ENCODE results near the gene MLST8.
A peak's percentile ranks its signal among the peaks of the same experiment; 100 is the strongest.

The MLST8 gene

DNA sequence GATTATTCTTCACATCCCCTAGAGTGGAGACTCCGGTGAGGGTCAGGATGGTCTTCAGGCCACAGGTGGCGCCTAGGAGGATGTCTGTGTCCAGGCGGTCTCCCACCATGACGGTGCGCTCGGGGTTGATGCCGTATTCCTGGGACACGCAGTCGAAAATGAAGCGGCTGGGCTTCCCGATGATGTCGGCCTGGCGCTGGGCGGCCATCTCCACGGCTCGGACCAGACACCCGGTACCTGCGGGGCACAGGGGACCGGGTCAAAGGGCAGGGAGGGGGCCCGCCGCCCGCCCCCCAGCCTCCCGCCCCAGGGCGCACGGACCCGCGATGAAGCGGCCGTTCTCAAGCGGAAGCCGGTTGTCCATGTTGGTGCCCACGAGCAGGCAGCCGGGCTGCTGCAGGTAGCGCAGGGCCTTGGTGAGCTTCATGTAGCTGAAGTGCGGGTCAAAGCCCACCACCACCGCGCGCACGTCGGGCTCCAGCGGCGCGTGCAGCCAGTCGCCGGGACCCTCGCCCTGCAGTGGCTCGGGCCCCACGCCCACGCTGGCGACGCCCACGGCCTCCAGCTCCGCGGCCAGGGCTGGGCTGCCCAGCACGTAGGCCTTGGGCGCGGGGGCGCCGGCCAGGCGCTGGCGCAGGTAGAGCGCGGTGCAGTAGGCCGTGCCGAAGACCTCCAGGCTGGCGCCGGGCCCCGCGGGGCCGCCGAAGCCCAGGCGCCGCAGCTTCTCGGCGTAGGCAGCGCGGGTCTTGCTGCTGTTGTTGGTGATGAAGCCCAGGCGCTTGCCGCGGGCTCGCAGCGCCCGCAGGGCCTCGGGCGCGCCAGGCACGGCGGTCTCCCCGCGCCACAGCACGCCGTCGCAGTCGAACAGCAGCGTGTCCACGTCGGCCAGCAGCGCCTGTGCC lies 8.8 kb downstream of the MLST8 start:
- H2AFZ ChIP-seq (ENCODE audit: low read depth), result no peak overlapping the region
- H4K20me1 ChIP-seq (ENCODE audit: insufficient read depth), result no peaks in the 10 kb centered on the region
- TF ChIP-seq, protein P1, sequence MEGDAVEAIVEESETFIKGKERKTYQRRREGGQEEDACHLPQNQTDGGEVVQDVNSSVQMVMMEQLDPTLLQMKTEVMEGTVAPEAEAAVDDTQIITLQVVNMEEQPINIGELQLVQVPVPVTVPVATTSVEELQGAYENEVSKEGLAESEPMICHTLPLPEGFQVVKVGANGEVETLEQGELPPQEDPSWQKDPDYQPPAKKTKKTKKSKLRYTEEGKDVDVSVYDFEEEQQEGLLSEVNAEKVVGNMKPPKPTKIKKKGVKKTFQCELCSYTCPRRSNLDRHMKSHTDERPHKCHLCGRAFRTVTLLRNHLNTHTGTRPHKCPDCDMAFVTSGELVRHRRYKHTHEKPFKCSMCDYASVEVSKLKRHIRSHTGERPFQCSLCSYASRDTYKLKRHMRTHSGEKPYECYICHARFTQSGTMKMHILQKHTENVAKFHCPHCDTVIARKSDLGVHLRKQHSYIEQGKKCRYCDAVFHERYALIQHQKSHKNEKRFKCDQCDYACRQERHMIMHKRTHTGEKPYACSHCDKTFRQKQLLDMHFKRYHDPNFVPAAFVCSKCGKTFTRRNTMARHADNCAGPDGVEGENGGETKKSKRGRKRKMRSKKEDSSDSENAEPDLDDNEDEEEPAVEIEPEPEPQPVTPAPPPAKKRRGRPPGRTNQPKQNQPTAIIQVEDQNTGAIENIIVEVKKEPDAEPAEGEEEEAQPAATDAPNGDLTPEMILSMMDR (conservative IDR thresholded peaks at IDR 0.05; ENCODE audit: low read depth, low read length), result no peak
- H3K27ac ChIP-seq, result peak overlapping the region; percentile 44
- no peaks in the 10 kb centered on the region for H3K36me3 ChIP-seq (ENCODE audit: insufficient read depth)
- no peaks in the 10 kb centered on the region for H3K27me3 ChIP-seq (ENCODE audit: insufficient read depth, low read depth)
- peak overlapping the region; percentile 98 for H3K4me2 ChIP-seq
- peaks cover 14% of the 10 kb centered on the region for H3K4me1 ChIP-seq (ENCODE audit: low read depth, poor library complexity, severe bottlenecking)
- no peak overlapping the region for H3K4me3 ChIP-seq (IDR thresholded peaks at IDR 0.05; ENCODE audit: insufficient read depth, low read depth, low read length)
- peak overlapping the region; percentile 57; the same call in 1 of the 2 replicates for H3K9ac ChIP-seq
- peaks cover 15% of the 10 kb centered on the region for H3K79me2 ChIP-seq (ENCODE audit: insufficient read depth, low read depth)

GRCh38 chr16:2214719-2214968 lies 9.4 kb downstream of the MLST8 start, which contains the start of gene PGP:
TSS of gene PGP (minus strand) at chr16:2214840. CDS start at chr16:2214777, 63 bp downstream.
- peak within 1 kb of the TSS; percentile 79 for H3K27ac ChIP-seq
- peak within 1 kb of the TSS; percentile 83 for H3K9ac ChIP-seq
- peaks cover 14% of the 10 kb centered on the region for H3K4me1 ChIP-seq (ENCODE audit: low read depth, poor library complexity, severe bottlenecking)
- no peaks in the 10 kb centered on the region for H3K27me3 ChIP-seq (ENCODE audit: insufficient read depth, low read depth)
- H3K36me3 ChIP-seq (ENCODE audit: insufficient read depth), result no peaks in the 10 kb centered on the region
- TF ChIP-seq, protein P1 (conservative IDR thresholded peaks at IDR 0.05; ENCODE audit: low read depth, low read length), result no peak
- H3K4me2 ChIP-seq, result peak within 1 kb of the TSS; percentile 98
- no peak within 1 kb of the TSS for H3K4me3 ChIP-seq (IDR thresholded peaks at IDR 0.05; ENCODE audit: insufficient read depth, low read depth, low read length)
- no peaks in the 10 kb centered on the region for H4K20me1 ChIP-seq (ENCODE audit: insufficient read depth)
- H2AFZ ChIP-seq (ENCODE audit: low read depth), result peak within 1 kb of the TSS; percentile 74
- peaks cover 15% of the 10 kb centered on the region for H3K79me2 ChIP-seq (ENCODE audit: insufficient read depth, low read depth)

- H3K36me3 ChIP-seq (ENCODE audit: insufficient read depth), result no peaks in the 10 kb centered on the region
- no peak overlapping the region for H3K4me3 ChIP-seq (IDR thresholded peaks at IDR 0.05; ENCODE audit: insufficient read depth, low read depth, low read length)
- H4K20me1 ChIP-seq (ENCODE audit: insufficient read depth), result no peaks in the 10 kb centered on the region
- no peak overlapping the region for H3K27ac ChIP-seq
- no peaks in the 10 kb centered on the region for H3K27me3 ChIP-seq (ENCODE audit: insufficient read depth, low read depth)
- no peak overlapping the region for H3K9ac ChIP-seq
- no peak overlapping the region for H2AFZ ChIP-seq (ENCODE audit: low read depth)
- peaks cover 14% of the 10 kb centered on the region for H3K4me1 ChIP-seq (ENCODE audit: low read depth, poor library complexity, severe bottlenecking)
- TF ChIP-seq, protein P1 (conservative IDR thresholded peaks at IDR 0.05; ENCODE audit: low read depth, low read length), result no peak
- H3K79me2 ChIP-seq (ENCODE audit: insufficient read depth, low read depth), result peaks cover 15% of the 10 kb centered on the region
- no peak overlapping the region; the same call in 1 of the 2 replicates for H3K4me2 ChIP-seq
These were observed 11.1 kb downstream of the MLST8 start for GRCh38 chr16:2216330-2216729.

DNA sequence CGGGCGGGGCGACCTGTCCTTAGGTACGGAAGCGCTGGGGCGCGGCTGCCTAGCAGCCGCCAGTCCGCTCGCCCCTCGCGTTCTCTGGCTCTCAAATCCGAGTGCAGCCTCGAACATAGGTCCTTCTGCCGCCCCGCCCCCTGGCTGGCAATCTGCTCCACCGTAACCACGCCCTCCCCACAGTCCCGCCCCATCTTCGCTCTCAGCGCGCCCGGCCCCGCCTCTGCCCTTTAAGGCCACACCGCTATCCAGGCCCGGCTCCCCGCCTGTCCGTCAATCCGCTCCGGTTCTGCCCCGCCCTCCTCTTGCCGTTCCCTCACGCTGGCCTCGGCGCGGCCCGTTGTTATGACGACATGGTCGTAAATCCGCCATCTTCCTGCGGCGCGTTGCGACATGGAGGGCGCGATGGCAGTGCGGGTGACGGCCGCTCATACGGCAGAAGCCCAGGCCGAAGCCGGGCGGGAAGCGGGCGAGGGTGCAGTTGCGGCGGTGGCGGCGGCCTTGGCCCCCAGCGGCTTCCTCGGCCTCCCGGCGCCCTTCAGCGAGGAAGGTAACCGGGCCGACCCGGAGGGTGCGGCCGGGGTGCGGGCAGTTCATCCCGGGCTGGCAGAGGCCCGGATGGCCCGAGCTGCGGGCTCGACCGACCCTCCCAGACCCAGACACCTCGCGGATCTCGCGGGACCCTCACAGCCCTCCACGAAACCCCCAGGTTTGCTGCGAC lies 18.1 kb downstream of the MLST8 start, which contains the start of gene E4F1:
Gene E4F1, plus strand, starts transcription at position 371 of the 721 bp plus-strand sequence. Its CDS starts 23 bp downstream, at position 394.
- Histone ChIP-seq H4K20me1 (ENCODE audit: insufficient read depth) (no peaks in the 10 kb centered on the region), H3K4me1 (ENCODE audit: low read depth, poor library complexity, severe bottlenecking) (peaks cover 16% of the 10 kb centered on the region), H3K27ac (peak within 1 kb of the TSS; percentile 53), H3K27me3 (ENCODE audit: insufficient read depth, low read depth) (no peaks in the 10 kb centered on the region), H3K4me2 (peak within 1 kb of the TSS; percentile 99), H2AFZ (ENCODE audit: low read depth) (peak within 1 kb of the TSS; percentile 75), H3K9ac (peak within 1 kb of the TSS; percentile 88), H3K36me3 (ENCODE audit: insufficient read depth) (no peaks in the 10 kb centered on the region), H3K79me2 (ENCODE audit: insufficient read depth, low read depth) (peaks cover 48% of the 10 kb centered on the region), H3K4me3 (IDR thresholded peaks at IDR 0.05; ENCODE audit: insufficient read depth, low read depth, low read length) (no peak within 1 kb of the TSS)
- TF ChIP-seq, protein P1 (conservative IDR thresholded peaks at IDR 0.05; ENCODE audit: low read depth, low read length), result no peak

All from KMS-11 (cell line).